ENCODE data around the gene CDC16.

The CDC16 gene

GRCh38 chr13:114213980-114214379 is 20.7 kb upstream of the CDC16 start:
- no peak for FAIRE-seq
- TF ChIP-seq CTCF (IDR thresholded peaks at IDR 0.05; ENCODE audit: insufficient read depth, missing control alignments), result no peak
- no peak for DNase-seq (ENCODE audit: insufficient read length, low spot score)

GRCh38 chr13:114219392-114219791 is 15.3 kb upstream of the CDC16 start:
- FAIRE-seq (no peak), DNase-seq (ENCODE audit: insufficient read length, low spot score) (no peak)
- TF ChIP-seq CTCF (IDR thresholded peaks at IDR 0.05; ENCODE audit: insufficient read depth, missing control alignments), result no peak

GRCh38 chr13:114222461-114222968 is 12.2 kb upstream of the CDC16 start:
- DNase-seq (ENCODE audit: insufficient read length, low spot score), result no peak
- FAIRE-seq, result no peak
- no peak for TF ChIP-seq CTCF (IDR thresholded peaks at IDR 0.05; ENCODE audit: insufficient read depth, missing control alignments)

- no peak for FAIRE-seq
- no peak for DNase-seq (ENCODE audit: insufficient read length, low spot score)
- no peak for TF ChIP-seq CTCF (IDR thresholded peaks at IDR 0.05; ENCODE audit: insufficient read depth, missing control alignments)
Measured at GRCh38 chr13:114224201-114224600, 10.5 kb upstream of the CDC16 start.

- no peak for FAIRE-seq
- TF ChIP-seq CTCF (IDR thresholded peaks at IDR 0.05; ENCODE audit: insufficient read depth, missing control alignments), result no peak
- DNase-seq (ENCODE audit: insufficient read length, low spot score), result no peak
Measured at GRCh38 chr13:114225610-114226009, 9.1 kb upstream of the CDC16 start.

- no peak for FAIRE-seq
- DNase-seq (ENCODE audit: insufficient read length, low spot score), result no peak
- TF ChIP-seq CTCF (IDR thresholded peaks at IDR 0.05; ENCODE audit: insufficient read depth, missing control alignments), result no peak
Measured at GRCh38 chr13:114226088-114226487, 8.6 kb upstream of the CDC16 start.

GRCh38 chr13:114226699-114227323 is 7.9 kb upstream of the CDC16 start:
- no peak for FAIRE-seq
- peak; percentile 90 for TF ChIP-seq CTCF (IDR thresholded peaks at IDR 0.05; ENCODE audit: insufficient read depth, missing control alignments)
- DNase-seq (ENCODE audit: insufficient read length, low spot score), result peak; percentile 54
